HG03460 (cell line): ENCODE measurements around the gene RPS2.
"Not testable (repeated sequence)": the region's sequence is repeated elsewhere in the genome, so short reads cannot be mapped to it uniquely, and the experiment has no call there.

Source experiments
- ATAC-seq: cut with Tn5 transposase; IDR thresholded peaks from one replicate; pipeline ENCODE4 v1.9.1; 2021; ENCODE audit not compliant: unreplicated experiment

Gene RPS2

GRCh38 chr16:1942810-1943726 is 21.6 kb downstream of the RPS2 start, which contains the start of gene MSRB1:
Gene MSRB1, minus strand, starts transcription at chr16:1943199. Its CDS starts 43 bp downstream, at chr16:1943156.
- peak; percentile 84 for ATAC-seq

GRCh38 chr16:1942047-1942809 is 22.4 kb downstream of the RPS2 start:
- no peak for ATAC-seq

GRCh38 chr16:1941162-1942046 is 23.2 kb downstream of the RPS2 start:
- no peak for ATAC-seq

- no peak for ATAC-seq
Measured at GRCh38 chr16:1940273-1941161, 24.1 kb downstream of the RPS2 start.

- ATAC-seq, result not testable (repeated sequence)
Measured at GRCh38 chr16:1939833-1940232, 24.8 kb downstream of the RPS2 start.

GRCh38 chr16:1938910-1939309 is 25.7 kb downstream of the RPS2 start:
- ATAC-seq, result no peak

- ATAC-seq, result no peak
Measured at GRCh38 chr16:1938316-1938715, 26.3 kb downstream of the RPS2 start.

GRCh38 chr16:1936945-1937479 is 27.6 kb downstream of the RPS2 start:
- no peak for ATAC-seq

GRCh38 chr16:1933097-1933661 is 31.4 kb downstream of the RPS2 start:
- ATAC-seq, result no peak

- no peak for ATAC-seq
Measured at GRCh38 chr16:1932050-1933028, 32.3 kb downstream of the RPS2 start.

- no peak for ATAC-seq
Measured at GRCh38 chr16:1930338-1930720, 34.3 kb downstream of the RPS2 start.

- peak; percentile 80 for ATAC-seq
Measured at GRCh38 chr16:1929578-1930337, 34.9 kb downstream of the RPS2 start.

- peak; percentile 31 for ATAC-seq
Measured at GRCh38 chr16:1929105-1929504, 35.5 kb downstream of the RPS2 start.

GRCh38 chr16:1926271-1926670 is 38.4 kb downstream of the RPS2 start:
- ATAC-seq, result no peak

GRCh38 chr16:1924095-1924494 is 40.5 kb downstream of the RPS2 start:
- ATAC-seq, result no peak

GRCh38 chr16:1923299-1924034 is 41.2 kb downstream of the RPS2 start:
- ATAC-seq, result no peak

- no peak for ATAC-seq
Measured at GRCh38 chr16:1922357-1922756, 42.3 kb downstream of the RPS2 start.
